ACC112 (cell line): ENCODE results near the gene SLC12A8.

Source experiments
- H2AFZ ChIP-seq: fragments of 200-600 bp; sonication (generic); one replicate; pipeline ENCODE4 v1.6.0; 2017; ENCODE audit warnings: antibody characterized with exemption, low read length; ENCODE audit not compliant: unreplicated experiment
- H3K27ac ChIP-seq: fragments of 200-600 bp; sonication (generic); 2 replicates; pipeline ENCODE4 v1.5.1; 2014; ENCODE audit warnings: low read depth, mild to moderate bottlenecking, antibody characterized with exemption, low read length, moderate library complexity
- H3K27me3 ChIP-seq: fragments of 200-600 bp; sonication (generic); 2 replicates; pipeline ENCODE4 v1.6.1; 2014; ENCODE audit warnings: mild to moderate bottlenecking, antibody characterized with exemption, low read length, moderate library complexity, mixed read lengths; ENCODE audit not compliant: insufficient read depth
- H3K36me3 ChIP-seq: fragments of 200-600 bp; sonication (generic); 2 replicates; pipeline ENCODE4 v1.6.1; 2016; ENCODE audit warnings: mild to moderate bottlenecking, antibody characterized with exemption, low read length, moderate library complexity, mixed read lengths; ENCODE audit not compliant: insufficient read depth
- H3K4me1 ChIP-seq: fragments of 200-600 bp; sonication (generic); one replicate; pipeline ENCODE4 v1.6.1; 2016; ENCODE audit warnings: low read length, mixed read lengths; ENCODE audit not compliant: insufficient read depth, unreplicated experiment, control insufficient read depth
- H3K4me3 ChIP-seq: fragments of 200-600 bp; sonication (generic); 2 replicates; pipeline ENCODE4 v1.5.1; 2014; ENCODE audit warnings: mild to moderate bottlenecking, low read depth, low read length
- H3K79me2 ChIP-seq: fragments of 200-600 bp; sonication (generic); one replicate; pipeline ENCODE4 v1.6.0; 2016; ENCODE audit warnings: low read length; ENCODE audit not compliant: control insufficient read depth, unreplicated experiment, insufficient read depth

Gene SLC12A8

DNA sequence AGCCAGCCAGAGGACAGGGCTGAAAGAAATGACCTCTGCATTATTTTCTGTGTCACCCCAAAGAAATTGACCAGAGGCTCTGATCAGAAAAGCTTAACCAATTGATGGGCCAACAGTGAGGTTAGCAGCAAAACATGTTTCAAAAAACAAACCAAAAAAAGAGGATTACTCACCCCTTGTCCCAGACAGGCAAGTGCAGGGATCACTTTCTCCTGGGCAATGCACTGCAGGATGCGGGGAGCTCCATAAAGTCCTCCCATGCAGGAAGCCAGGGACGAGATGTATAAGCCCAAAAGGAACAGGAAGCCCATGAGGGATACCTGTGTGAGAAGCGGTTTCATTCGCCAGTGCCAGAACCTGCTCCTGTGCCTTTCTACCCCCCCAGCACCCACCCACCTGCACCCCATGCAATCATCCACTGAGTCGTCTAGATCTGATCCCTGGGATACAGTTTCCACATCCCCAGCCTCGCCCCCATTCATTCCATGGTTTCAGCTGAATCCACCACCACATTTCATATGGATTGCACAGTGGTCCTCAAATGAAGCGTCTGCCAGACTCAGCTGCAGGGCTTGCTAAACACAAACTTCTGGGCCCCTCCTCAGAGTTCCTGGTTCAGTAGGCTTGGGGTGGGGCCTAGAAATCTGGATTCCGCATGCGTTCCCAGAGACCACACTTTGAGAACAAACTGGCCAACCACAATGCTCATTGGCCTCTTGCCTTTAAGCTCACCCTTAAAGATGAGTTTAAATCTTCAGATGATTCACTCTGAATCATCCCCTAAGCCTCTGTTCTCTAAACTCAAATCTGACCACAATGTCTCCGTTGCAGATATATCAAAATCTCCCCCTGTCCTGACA is 102.3 kb downstream of the SLC12A8 start:
- Histone ChIP-seq H3K27ac (peak overlapping the region; percentile 94), H2AFZ (no peak overlapping the region), H3K4me1 (peaks cover 48% of the 10 kb centered on the region), H3K36me3 (no peaks in the 10 kb centered on the region), H3K79me2 (no peaks in the 10 kb centered on the region), H3K4me3 (peak overlapping the region; percentile 53), H3K27me3 (no peaks in the 10 kb centered on the region)

GRCh38 chr3:125109536-125109925 is 103.0 kb downstream of the SLC12A8 start:
- no peak overlapping the region for H2AFZ ChIP-seq
- no peaks in the 10 kb centered on the region for H3K27me3 ChIP-seq
- peaks cover 48% of the 10 kb centered on the region for H3K4me1 ChIP-seq
- H3K36me3 ChIP-seq: peaks cover 4% of the 10 kb centered on the region; the same call in 1 of the 2 replicates
- peak overlapping the region; percentile 94 for H3K27ac ChIP-seq
- no peaks in the 10 kb centered on the region for H3K79me2 ChIP-seq
- H3K4me3 ChIP-seq: peak overlapping the region; percentile 53

- H3K79me2 ChIP-seq: no peaks in the 10 kb centered on the region
- peak overlapping the region; percentile 94 for H3K27ac ChIP-seq
- H3K4me1 ChIP-seq: peaks cover 48% of the 10 kb centered on the region
- peak overlapping the region; percentile 53 for H3K4me3 ChIP-seq
- H3K27me3 ChIP-seq: no peaks in the 10 kb centered on the region
- H2AFZ ChIP-seq: no peak overlapping the region
- H3K36me3 ChIP-seq: peaks cover 4% of the 10 kb centered on the region; the same call in 1 of the 2 replicates
Observed at GRCh38 chr3:125108833-125109535, 103.6 kb downstream of the SLC12A8 start.

DNA sequence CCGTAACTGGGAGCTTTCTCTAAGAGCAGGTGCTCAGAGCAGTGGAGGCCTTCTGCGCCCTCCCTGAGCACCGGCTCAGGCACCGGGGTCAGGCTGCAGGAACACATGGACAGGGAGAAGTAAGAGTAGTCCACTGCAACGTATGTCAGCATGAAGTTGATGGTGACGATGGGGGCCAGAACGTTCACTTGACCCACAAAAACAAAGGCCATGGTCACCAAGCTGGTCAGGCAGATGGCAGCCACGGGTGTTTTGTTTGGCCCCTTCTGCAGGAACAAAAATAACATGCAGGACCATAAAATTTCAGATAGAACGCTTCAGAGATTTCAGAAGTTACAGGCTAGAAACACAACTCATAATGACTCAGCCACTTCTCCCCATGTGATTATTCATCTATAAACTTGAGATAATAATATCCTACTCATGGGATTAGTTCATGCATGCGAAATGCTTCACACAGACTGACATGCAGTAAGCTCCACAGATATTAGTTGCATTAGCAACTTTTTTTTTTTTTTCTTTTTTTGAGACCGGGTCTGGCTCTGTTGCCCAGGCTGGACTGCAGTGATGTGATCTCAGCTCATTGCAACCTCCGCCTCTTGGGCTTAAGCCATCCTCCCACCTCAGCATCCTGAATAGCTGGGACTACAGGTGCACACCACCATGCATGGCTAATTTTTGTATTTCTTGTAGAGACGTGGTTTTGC is 104.5 kb downstream of the SLC12A8 start:
- Histone ChIP-seq H3K27ac (peak overlapping the region; percentile 94), H3K27me3 (no peaks in the 10 kb centered on the region), H3K36me3 (peaks cover 4% of the 10 kb centered on the region; the same call in 1 of the 2 replicates), H2AFZ (no peak overlapping the region), H3K4me1 (peaks cover 48% of the 10 kb centered on the region), H3K4me3 (peak overlapping the region; percentile 53; the same call in 1 of the 2 replicates), H3K79me2 (no peaks in the 10 kb centered on the region)

- H3K36me3 ChIP-seq: peaks cover 4% of the 10 kb centered on the region; the same call in 1 of the 2 replicates
- no peak overlapping the region for H2AFZ ChIP-seq
- peak overlapping the region; percentile 94 for H3K27ac ChIP-seq
- peaks cover 48% of the 10 kb centered on the region for H3K4me1 ChIP-seq
- no peaks in the 10 kb centered on the region for H3K27me3 ChIP-seq
- peak overlapping the region; percentile 21; the same call in 1 of the 2 replicates for H3K4me3 ChIP-seq
- H3K79me2 ChIP-seq: no peaks in the 10 kb centered on the region
Observed at GRCh38 chr3:125107363-125107762, 105.2 kb downstream of the SLC12A8 start.

- no peaks in the 10 kb centered on the region for H3K79me2 ChIP-seq
- H3K27me3 ChIP-seq: no peaks in the 10 kb centered on the region
- H3K27ac ChIP-seq: peak overlapping the region; percentile 17
- H3K36me3 ChIP-seq: peaks cover 4% of the 10 kb centered on the region; the same call in 1 of the 2 replicates
- peaks cover 33% of the 10 kb centered on the region for H3K4me1 ChIP-seq
- no peak overlapping the region for H3K4me3 ChIP-seq
- H2AFZ ChIP-seq: no peak overlapping the region
Observed at GRCh38 chr3:125105116-125105515, 107.4 kb downstream of the SLC12A8 start.

GRCh38 chr3:125104639-125105038 is 107.9 kb downstream of the SLC12A8 start:
- no peak overlapping the region for H2AFZ ChIP-seq
- no peaks in the 10 kb centered on the region for H3K27me3 ChIP-seq
- H3K4me1 ChIP-seq: peaks cover 29% of the 10 kb centered on the region
- peak overlapping the region; percentile 17; the same call in 1 of the 2 replicates for H3K27ac ChIP-seq
- no peaks in the 10 kb centered on the region for H3K79me2 ChIP-seq
- H3K36me3 ChIP-seq: peaks cover 8% of the 10 kb centered on the region; the same call in 1 of the 2 replicates
- no peak overlapping the region for H3K4me3 ChIP-seq

GRCh38 chr3:125103406-125103805 is 109.1 kb downstream of the SLC12A8 start:
- no peaks in the 10 kb centered on the region for H3K79me2 ChIP-seq
- H2AFZ ChIP-seq: no peak overlapping the region
- no peaks in the 10 kb centered on the region for H3K27me3 ChIP-seq
- peaks cover 8% of the 10 kb centered on the region; the same call in 1 of the 2 replicates for H3K36me3 ChIP-seq
- peaks cover 16% of the 10 kb centered on the region for H3K4me1 ChIP-seq
- no peak overlapping the region for H3K27ac ChIP-seq
- H3K4me3 ChIP-seq: no peak overlapping the region

DNA sequence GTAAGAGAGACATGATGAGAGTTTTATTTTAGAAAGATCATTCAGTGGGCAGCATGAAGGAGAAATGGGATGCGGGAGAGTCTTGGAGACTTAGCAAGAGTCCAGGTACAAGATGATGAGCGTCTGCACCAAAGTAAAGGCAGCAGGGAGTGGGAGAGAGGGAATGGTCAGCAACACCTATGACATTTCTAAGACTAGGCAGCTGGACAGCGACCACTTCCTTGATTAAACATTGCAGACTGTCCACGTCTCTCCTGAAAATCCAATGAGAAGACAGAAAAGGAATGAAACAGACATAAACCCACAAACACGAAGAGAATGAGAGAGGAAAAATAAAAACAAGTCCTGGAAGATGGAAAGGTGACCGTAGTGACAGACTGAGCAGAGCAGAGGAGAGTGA is 110.1 kb downstream of the SLC12A8 start:
- Histone ChIP-seq H3K4me1 (peaks cover 7% of the 10 kb centered on the region), H3K27ac (no peak overlapping the region), H2AFZ (no peak overlapping the region), H3K4me3 (no peak overlapping the region), H3K79me2 (no peaks in the 10 kb centered on the region), H3K36me3 (peaks cover 8% of the 10 kb centered on the region; the same call in 1 of the 2 replicates), H3K27me3 (no peaks in the 10 kb centered on the region)

DNA sequence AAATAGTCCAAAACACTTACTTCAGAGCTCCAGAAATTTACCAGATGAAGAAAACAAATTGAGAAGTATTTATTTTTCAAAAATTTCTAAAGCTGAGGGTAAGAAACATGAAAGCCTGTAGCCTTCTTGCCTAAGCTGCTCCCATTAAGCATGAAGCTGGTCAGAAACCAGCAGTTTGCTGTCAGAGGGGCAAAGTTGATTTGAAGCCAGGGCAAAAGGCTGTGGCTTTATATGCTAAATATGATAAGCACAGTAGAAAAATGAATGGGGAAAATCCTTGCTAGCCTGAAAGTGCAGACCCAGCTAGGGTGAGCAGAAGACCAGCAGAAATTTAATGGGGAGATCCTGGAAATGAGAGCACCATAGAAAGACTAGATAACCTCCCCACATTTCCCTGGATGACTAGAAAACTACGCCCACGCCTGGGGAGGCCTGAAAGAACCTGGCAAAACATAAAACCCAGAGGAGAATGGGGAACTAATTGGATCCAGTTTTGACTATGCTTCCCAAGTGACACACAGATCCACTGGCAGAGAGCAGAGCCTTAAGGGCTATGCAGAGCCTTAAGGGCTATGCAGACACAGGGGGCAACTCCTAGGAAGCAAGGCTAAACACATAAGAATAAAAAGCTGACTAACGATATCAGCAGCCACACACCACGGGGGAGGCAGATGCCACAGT is 113.8 kb downstream of the SLC12A8 start:
- no peak overlapping the region for H3K27ac ChIP-seq
- no peaks in the 10 kb centered on the region for H3K4me1 ChIP-seq
- H3K27me3 ChIP-seq: no peaks in the 10 kb centered on the region
- no peaks in the 10 kb centered on the region for H3K79me2 ChIP-seq
- H3K4me3 ChIP-seq: no peak overlapping the region
- H2AFZ ChIP-seq: no peak overlapping the region
- peaks cover 8% of the 10 kb centered on the region; the same call in 1 of the 2 replicates for H3K36me3 ChIP-seq
